RWPE2 (cell line): ENCODE results near the gene ZNF432.

ENCODE experiments used
- ATAC-seq: fragments of 200-7000 bp; cut with Tn5 transposase; 3 replicates; pipeline ENCODE4 v1.9.1; 2021; ENCODE audit warnings: low read depth
- DNase-seq: peaks from one replicate; pipeline ENCODE4 v3.0.0-alpha.2; 2020; ENCODE audit warnings: low spot score
- H3K27ac ChIP-seq: fragments of 450-650 bp; 2 replicates; pipeline ENCODE4 v1.5.1; 2017; ENCODE audit warnings: mild to moderate bottlenecking; ENCODE audit not compliant: poor library complexity, severe bottlenecking
- H3K27me3 ChIP-seq: fragments of 250-450 bp; sonication (Bioruptor Pico); 2 replicates; pipeline ENCODE4 v1.5.1; 2021; ENCODE audit warnings: mild to moderate bottlenecking, moderate library complexity; ENCODE audit not compliant: insufficient read depth, poor library complexity, severe bottlenecking
- H3K36me3 ChIP-seq: fragments of 250-450 bp; sonication (Bioruptor Pico); 2 replicates; pipeline ENCODE4 v1.5.1; 2020; ENCODE audit warnings: low read depth, mild to moderate bottlenecking, moderate library complexity
- H3K4me1 ChIP-seq: fragments of 250-450 bp; sonication (Bioruptor Pico); 2 replicates; pipeline ENCODE4 v1.5.1; 2021; ENCODE audit warnings: mild to moderate bottlenecking, moderate library complexity; ENCODE audit not compliant: insufficient read depth, poor library complexity, severe bottlenecking
- H3K4me3 ChIP-seq: fragments of 250-450 bp; sonication (Bioruptor Pico); 2 replicates; pipeline ENCODE4 v1.5.1; 2021; ENCODE audit warnings: mild to moderate bottlenecking, moderate library complexity; ENCODE audit not compliant: severe bottlenecking
- H3K9me3 ChIP-seq: fragments of 250-450 bp; sonication (Bioruptor Pico); 2 replicates; pipeline ENCODE4 v1.5.1; 2021; ENCODE audit warnings: mild to moderate bottlenecking, moderate library complexity; ENCODE audit not compliant: severe bottlenecking
- CTCF ChIP-seq: fragments of 450-650 bp; IDR thresholded peaks from one replicate; pipeline ENCODE4 v1.5.1; 2017; ENCODE audit warnings: mild to moderate bottlenecking, moderate library complexity; ENCODE audit not compliant: poor library complexity, severe bottlenecking

ZNF432 gene

GRCh38 chr19:52007451-52007805 lies 41.2 kb downstream of the ZNF432 start:
- H3K9me3 ChIP-seq: peaks cover 5% of the 10 kb centered on the region

GRCh38 chr19:51994048-51994644 lies 54.5 kb downstream of the ZNF432 start:
- Histone ChIP-seq H3K4me1 (no peaks in the 10 kb centered on the region), H3K9me3 (peaks cover 40% of the 10 kb centered on the region), H3K27me3 (no peaks in the 10 kb centered on the region), H3K36me3 (peaks cover 39% of the 10 kb centered on the region), H3K27ac (no peak overlapping the region), H3K4me3 (no peak overlapping the region)
- no peak for TF ChIP-seq CTCF
- ATAC-seq (no peak), DNase-seq (no peak)

More at GRCh38 chr19:52007451-52007805, 41.2 kb downstream of the ZNF432 start:
- DNase-seq: no peak
- H3K4me3 ChIP-seq: peak overlapping the region; percentile 53
- H3K27me3 ChIP-seq: no peaks in the 10 kb centered on the region
- peaks cover 9% of the 10 kb centered on the region for H3K36me3 ChIP-seq
- peak; percentile 44 for ATAC-seq
- TF ChIP-seq CTCF: no peak
- H3K27ac ChIP-seq: no peak overlapping the region
- no peaks in the 10 kb centered on the region for H3K4me1 ChIP-seq

GRCh38 chr19:51993422-51993821 lies 55.2 kb downstream of the ZNF432 start:
- no peaks in the 10 kb centered on the region for H3K27me3 ChIP-seq
- no peaks in the 10 kb centered on the region for H3K4me1 ChIP-seq
- no peak for ATAC-seq
- DNase-seq: no peak
- peaks cover 41% of the 10 kb centered on the region for H3K9me3 ChIP-seq
- H3K27ac ChIP-seq: no peak overlapping the region
- no peak for TF ChIP-seq CTCF
- H3K36me3 ChIP-seq: peaks cover 34% of the 10 kb centered on the region
- H3K4me3 ChIP-seq: no peak overlapping the region

GRCh38 chr19:51986309-51987291 lies 62.0 kb downstream of the ZNF432 start, which contains the start of gene ZNF350:
TSS of gene ZNF350 (minus strand) at chr19:51986840. CDS start at chr19:51974360, 12,480 bp downstream.
- ATAC-seq (peak; percentile 97), DNase-seq (peak; percentile 87)
- no peaks in the 10 kb centered on the region for H3K27me3 ChIP-seq
- no peaks in the 10 kb centered on the region for H3K4me1 ChIP-seq
- no peak for TF ChIP-seq CTCF
- H3K4me3 ChIP-seq: peak within 1 kb of the TSS; percentile 68
- H3K27ac ChIP-seq: no peak within 1 kb of the TSS
- peaks cover 13% of the 10 kb centered on the region for H3K9me3 ChIP-seq
- H3K36me3 ChIP-seq: peaks cover 1% of the 10 kb centered on the region; the same call in 1 of the 2 replicates
